Neural cell (in vitro differentiated cells): ENCODE data around the gene ZNF467. TPM values are rescaled to one million over a fixed set of nuclear protein-coding genes. Genes with fewer than 3 reads are reported as not detected.

ENCODE experiments used
- H2AFZ ChIP-seq: fragments of 200-600, 300-800 bp; sonication (generic), shearing (Covaris generic); 2 replicates; pipeline ENCODE4 v1.6.0; 2014; ENCODE audit warnings: low read depth, mild to moderate bottlenecking, antibody characterized with exemption, low read length, moderate library complexity
- H3F3A ChIP-seq: fragments of 200-600 bp; shearing (Covaris generic); 2 replicates; pipeline ENCODE4 v1.6.1; 2016; ENCODE audit warnings: mild to moderate bottlenecking, moderate library complexity, mixed read lengths, antibody characterized with exemption, low read length; ENCODE audit not compliant: insufficient read depth, poor library complexity, severe bottlenecking
- H3K27ac ChIP-seq: fragments of 200-600, 300-800 bp; sonication (generic), shearing (Covaris generic); 2 replicates; pipeline ENCODE4 v1.5.1; 2014; ENCODE audit warnings: mild to moderate bottlenecking, low read length, moderate library complexity
- H3K27me3 ChIP-seq: fragments of 300-800, 200-600 bp; sonication (generic), shearing (Covaris generic); 2 replicates; pipeline ENCODE4 v1.6.0; 2014; ENCODE audit warnings: mild to moderate bottlenecking, low read depth, low read length, moderate library complexity; ENCODE audit not compliant: insufficient read depth
- H3K36me3 ChIP-seq: fragments of 300-800, 200-600 bp; sonication (generic), shearing (Covaris generic); 2 replicates; pipeline ENCODE4 v1.5.1; 2014; ENCODE audit warnings: mild to moderate bottlenecking, antibody characterized with exemption, low read length, moderate library complexity; ENCODE audit not compliant: insufficient read depth
- H3K4me2 ChIP-seq: fragments of 300-800, 200-600 bp; sonication (generic), shearing (Covaris generic); 2 replicates; pipeline ENCODE4 v1.6.0; 2014; ENCODE audit warnings: mild to moderate bottlenecking, low read length
- H3K4me3 ChIP-seq: fragments of 300-800, 200-600 bp; sonication (generic), shearing (Covaris generic); 2 replicates; pipeline ENCODE4 v1.5.1; 2014; ENCODE audit warnings: mild to moderate bottlenecking, low read length, moderate library complexity
- H3K79me2 ChIP-seq: fragments of 200-600 bp; shearing (Covaris generic); replicated peaks from 2 replicates; pipeline ENCODE4 v1.6.0; 2014; ENCODE audit warnings: mild to moderate bottlenecking, low read length, moderate library complexity; ENCODE audit not compliant: insufficient read depth
- H3K9ac ChIP-seq: fragments of 300-800, 200-600 bp; sonication (generic), shearing (Covaris generic); 2 replicates; pipeline ENCODE4 v1.6.1; 2016; ENCODE audit warnings: mild to moderate bottlenecking, low read length, mixed read lengths
- H3K9me2 ChIP-seq: fragments of 200-600 bp; shearing (Covaris generic); 2 replicates; pipeline ENCODE4 v1.6.1; 2016; ENCODE audit warnings: mild to moderate bottlenecking, low read length, mixed read lengths; ENCODE audit not compliant: insufficient read depth
- H3K9me3 ChIP-seq: fragments of 200-600, 300-800 bp; sonication (generic), shearing (Covaris generic); 2 replicates; pipeline ENCODE4 v1.6.1; 2016; ENCODE audit warnings: mild to moderate bottlenecking, mixed run types, low read length, moderate library complexity, mixed read lengths
- H4K20me1 ChIP-seq: fragments of 200-600 bp; shearing (Covaris generic); 2 replicates; pipeline ENCODE4 v1.6.1; 2016; ENCODE audit warnings: mild to moderate bottlenecking, mixed run types; ENCODE audit not compliant: insufficient read depth
- CTCF ChIP-seq: fragments of 450-650 bp; IDR thresholded peaks from 2 replicates; pipeline ENCODE4 v1.5.1; 2014; ENCODE audit warnings: antibody characterized with exemption, mild to moderate bottlenecking, moderate library complexity; ENCODE audit not compliant: poor library complexity, severe bottlenecking
- EP300 ChIP-seq: fragments of 450-650 bp; conservative IDR thresholded peaks from 2 replicates; pipeline ENCODE4 v1.6.1; 2014; ENCODE audit warnings: antibody characterized with exemption, mild to moderate bottlenecking, moderate library complexity; ENCODE audit not compliant: poor library complexity, severe bottlenecking
- EZH2 ChIP-seq: fragments of 200-600, 300-800 bp; shearing (Covaris generic), sonication (generic); IDR thresholded peaks from 2 replicates; pipeline ENCODE4 v1.6.1; 2014; ENCODE audit warnings: antibody characterized with exemption, low read length, borderline replicate concordance, mild to moderate bottlenecking; ENCODE audit not compliant: insufficient read depth, poor library complexity, severe bottlenecking
- MXI1 ChIP-seq: fragments of 450-650 bp; conservative IDR thresholded peaks from 2 replicates; pipeline ENCODE4 v1.6.1; 2014; ENCODE audit warnings: antibody characterized with exemption, mild to moderate bottlenecking; ENCODE audit not compliant: poor library complexity, severe bottlenecking
- POLR2AphosphoS5 ChIP-seq: IDR thresholded peaks from 2 replicates; pipeline ENCODE4 v1.6.1; 2012
- RAD21 ChIP-seq: fragments of 450-650 bp; conservative IDR thresholded peaks from 2 replicates; pipeline ENCODE4 v1.6.1; 2014; ENCODE audit warnings: antibody characterized with exemption, mild to moderate bottlenecking, moderate library complexity
- REST ChIP-seq: IDR thresholded peaks from 2 replicates; pipeline ENCODE4 v1.6.1; 2012; ENCODE audit warnings: borderline replicate concordance
- SMC3 ChIP-seq: fragments of 450-650 bp; conservative IDR thresholded peaks from 2 replicates; pipeline ENCODE4 v1.6.1; 2014; ENCODE audit warnings: antibody characterized with exemption, mild to moderate bottlenecking, moderate library complexity; ENCODE audit not compliant: poor library complexity
- TAF1 ChIP-seq: IDR thresholded peaks from 2 replicates; pipeline ENCODE4 v1.6.1; 2012; ENCODE audit warnings: low read depth
- polyA plus RNA-seq: library from polyadenylated mRNA; depleted of rRNA; stranded (reverse); fragments of >200 nt; gene quantifications from 2 replicates; pipeline ENCODE4 v1.2.3, GENCODE V29; 2014

ZNF467 gene
- polyA plus RNA-seq, 1 donor from 2014 or later, result 11.9 TPM

GRCh38 chr7:149782682-149783345 lies 9.4 kb upstream of the ZNF467 start:
- Histone ChIP-seq H3K36me3 (no peaks in the 10 kb centered on the region), H2AFZ (no peak overlapping the region), H3K79me2 (no peaks in the 10 kb centered on the region), H3K27me3 (no peaks in the 10 kb centered on the region), H4K20me1 (no peaks in the 10 kb centered on the region), H3K4me2 (no peak overlapping the region), H3K9ac (no peak overlapping the region), H3K4me3 (no peak overlapping the region), H3K9me3 (no peaks in the 10 kb centered on the region), H3K9me2 (no peaks in the 10 kb centered on the region), H3F3A (no peaks in the 10 kb centered on the region), H3K27ac (no peak overlapping the region)
- TF ChIP-seq RAD21, result no peak
- no peak for TF ChIP-seq POLR2AphosphoS5
- TF ChIP-seq TAF1, result no peak
- no peak for TF ChIP-seq MXI1
- TF ChIP-seq EP300, result no peak
- no peak for TF ChIP-seq REST
- no peak for TF ChIP-seq CTCF
- no peak for TF ChIP-seq EZH2
- TF ChIP-seq SMC3, result no peak

- H4K20me1 ChIP-seq, result no peaks in the 10 kb centered on the region
- H3K9me2 ChIP-seq, result no peaks in the 10 kb centered on the region
- no peak overlapping the region for H3K27ac ChIP-seq
- H3K27me3 ChIP-seq, result no peaks in the 10 kb centered on the region
- TF ChIP-seq POLR2AphosphoS5 (no peak), EP300 (no peak), RAD21 (no peak)
- H3K79me2 ChIP-seq, result no peaks in the 10 kb centered on the region
- H3K9ac ChIP-seq, result no peak overlapping the region
- H2AFZ ChIP-seq, result no peak overlapping the region
- no peaks in the 10 kb centered on the region for H3F3A ChIP-seq
- no peak overlapping the region for H3K4me2 ChIP-seq
- H3K9me3 ChIP-seq, result no peaks in the 10 kb centered on the region
- H3K36me3 ChIP-seq, result no peaks in the 10 kb centered on the region
- H3K4me3 ChIP-seq, result no peak overlapping the region
Observed at GRCh38 chr7:149781921-149782320, 8.5 kb upstream of the ZNF467 start.
